HG02884 (cell line): Measurements from ENCODE around the gene RPS15.

Experiments
- ATAC-seq: cut with Tn5 transposase; IDR thresholded peaks from one replicate; pipeline ENCODE4 v1.9.1; 2021; ENCODE audit warnings: mild to moderate bottlenecking, moderate library complexity; ENCODE audit not compliant: unreplicated experiment

RPS15 gene

GRCh38 chr19:1401889-1402217, 36.3 kb upstream of the RPS15 start:
- ATAC-seq, result no peak

DNA sequence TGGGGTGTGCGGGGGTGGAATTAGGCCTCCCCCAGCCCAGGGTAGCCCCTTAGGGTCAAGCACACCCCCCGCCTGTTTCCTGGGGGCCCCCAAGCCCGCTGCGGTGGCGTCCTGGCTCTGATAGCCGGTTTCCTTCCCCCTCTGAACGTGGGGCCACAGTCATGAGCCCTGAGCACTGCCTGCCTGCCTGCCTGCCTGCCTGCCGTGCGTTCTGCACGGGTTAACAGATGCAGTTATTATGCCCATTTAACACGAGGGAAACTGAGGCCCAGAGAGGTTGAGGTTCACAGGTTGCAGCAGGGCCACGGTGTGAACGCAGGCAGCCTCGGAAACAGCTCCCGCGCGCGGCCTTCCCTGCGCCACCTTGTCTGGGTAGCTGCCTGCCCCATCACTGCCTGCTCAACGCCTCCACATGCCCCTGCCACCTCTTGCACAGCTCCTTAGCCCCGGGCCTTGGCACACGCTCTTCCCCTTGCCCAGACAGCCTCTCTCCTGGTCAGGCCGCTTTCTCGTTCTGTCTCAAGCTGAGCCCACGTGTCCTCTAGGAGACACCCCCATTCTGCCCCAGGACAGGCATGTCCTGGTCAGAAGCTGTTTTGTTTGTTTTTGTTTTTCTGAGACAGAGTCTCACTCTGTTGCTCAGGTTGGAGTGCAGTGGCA, 35.7 kb upstream of the RPS15 start:
- ATAC-seq, result no peak

GRCh38 chr19:1406774-1407527, 31.2 kb upstream of the RPS15 start:
- ATAC-seq, result peak; percentile 61

- peak; percentile 22 for ATAC-seq
Measured at GRCh38 chr19:1407528-1408299, 30.5 kb upstream of the RPS15 start, which contains the start of gene DAZAP1. DAZAP1 (plus strand) TSS chr19:1407586; CDS start chr19:1407774, 188 bp downstream.

DNA sequence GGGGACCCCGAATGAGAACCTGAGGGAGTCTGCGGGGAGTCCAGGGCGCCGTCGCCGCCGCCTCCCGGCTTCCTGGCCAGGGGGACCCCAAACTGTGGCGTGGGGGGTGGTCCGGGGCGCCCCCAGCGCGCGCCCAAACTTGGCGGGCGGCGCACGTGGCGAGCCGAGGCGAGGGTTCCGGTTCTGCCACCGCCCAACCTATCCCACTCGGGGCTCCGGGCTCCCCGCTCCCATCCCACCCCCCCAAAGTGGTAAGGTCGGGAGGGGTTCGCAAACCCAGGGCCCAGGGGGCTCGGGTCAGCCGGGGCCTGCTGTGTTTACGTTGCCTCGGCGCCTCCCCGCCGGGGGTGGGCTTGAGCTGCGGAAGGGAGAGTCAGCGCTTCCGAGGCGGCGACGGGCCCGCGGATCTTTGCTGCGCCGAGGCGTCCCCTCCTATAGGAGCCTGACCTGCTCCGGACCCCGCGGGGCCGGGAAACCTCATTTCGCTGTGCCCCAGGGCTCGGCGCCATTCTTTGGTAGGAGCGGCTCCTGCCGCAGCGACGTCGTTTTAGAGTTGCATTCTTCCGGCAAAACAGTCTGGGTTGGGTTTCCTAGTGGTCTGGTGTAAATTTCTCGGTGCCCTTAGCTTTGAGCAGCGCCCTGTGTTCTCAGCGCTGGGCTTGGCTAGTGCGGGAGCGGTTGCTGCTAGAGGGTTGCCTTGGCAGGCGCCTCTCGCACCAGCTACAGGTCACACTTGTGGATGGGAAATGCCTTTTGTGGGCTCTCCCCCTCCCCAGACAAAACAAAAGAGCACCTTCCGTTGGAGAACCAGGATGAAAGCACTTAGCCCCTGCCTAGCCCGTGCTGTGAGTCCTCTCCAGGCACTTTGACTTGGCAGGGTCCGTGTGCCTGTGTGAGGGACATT, 29.6 kb upstream of the RPS15 start:
- no peak for ATAC-seq

DNA sequence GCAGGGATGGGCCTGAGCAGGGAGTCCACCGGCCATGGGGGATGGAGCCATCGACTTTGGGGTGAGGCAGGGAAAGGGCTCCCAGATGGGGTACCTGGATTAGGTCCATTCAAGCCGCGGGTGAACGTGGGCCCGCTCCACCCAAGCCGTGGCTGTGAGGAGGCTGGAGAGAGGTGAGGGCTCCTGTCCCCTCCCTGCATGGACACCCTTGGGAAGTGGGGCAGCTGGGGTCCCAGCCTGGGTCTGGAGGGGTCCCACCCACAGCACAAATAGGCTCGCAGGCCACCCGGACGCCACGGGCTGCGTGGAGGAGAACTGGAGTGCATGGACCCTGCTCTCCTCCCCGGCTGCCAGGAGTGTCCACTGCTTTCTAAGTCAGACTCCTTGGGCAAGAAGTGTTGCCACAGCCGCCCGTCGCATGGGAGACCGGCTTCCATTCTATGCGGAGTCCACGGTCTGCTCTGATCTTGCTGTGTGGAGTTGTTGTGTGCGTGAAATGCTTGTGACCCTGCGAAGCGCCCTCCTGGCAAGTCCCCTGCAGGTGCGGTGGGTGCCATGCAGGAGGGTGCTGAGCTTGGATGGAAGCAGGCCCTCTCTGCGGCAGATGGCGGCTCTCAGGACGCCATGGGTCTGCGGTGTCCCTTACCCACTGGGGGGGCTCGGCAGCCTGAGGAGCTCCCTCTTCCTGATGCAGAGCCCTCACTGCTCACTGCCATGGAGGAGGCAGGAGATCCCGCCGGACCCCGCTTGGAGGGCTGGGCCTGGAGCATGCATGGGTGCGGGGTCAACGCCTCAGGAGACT, 28.8 kb upstream of the RPS15 start:
- no peak for ATAC-seq

DNA sequence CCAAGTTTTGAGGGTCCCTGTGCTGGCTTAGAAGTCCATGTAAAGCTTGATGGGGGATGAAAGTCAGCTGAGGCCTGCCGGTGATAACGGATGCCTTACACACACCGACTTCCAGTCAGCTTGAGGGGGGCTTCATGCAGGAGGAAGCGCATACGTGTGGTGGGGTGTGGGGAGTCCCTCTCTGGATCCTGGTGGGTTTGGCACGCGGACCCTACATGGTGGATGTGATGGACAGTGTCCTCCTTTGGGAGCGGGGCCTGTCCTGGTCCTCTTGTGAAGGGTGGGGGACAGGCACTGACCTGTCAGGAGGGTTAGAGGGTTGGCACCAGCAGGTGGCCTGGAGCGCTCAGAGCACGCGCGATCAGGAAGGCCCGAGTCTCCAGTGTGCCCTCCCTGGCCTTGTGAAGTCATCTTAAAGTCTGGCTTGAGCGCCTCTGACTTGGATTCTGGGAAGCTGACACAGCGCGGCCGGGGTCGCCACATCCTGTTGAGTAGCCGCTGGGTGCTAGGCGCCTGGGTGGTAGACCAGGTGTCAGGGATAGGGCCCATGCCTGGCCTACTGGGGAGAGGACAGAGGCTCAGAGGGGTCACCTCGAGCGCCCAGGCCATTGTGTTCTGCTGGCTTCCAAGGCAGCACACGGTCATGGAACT, 27.9 kb upstream of the RPS15 start:
- no peak for ATAC-seq

DNA sequence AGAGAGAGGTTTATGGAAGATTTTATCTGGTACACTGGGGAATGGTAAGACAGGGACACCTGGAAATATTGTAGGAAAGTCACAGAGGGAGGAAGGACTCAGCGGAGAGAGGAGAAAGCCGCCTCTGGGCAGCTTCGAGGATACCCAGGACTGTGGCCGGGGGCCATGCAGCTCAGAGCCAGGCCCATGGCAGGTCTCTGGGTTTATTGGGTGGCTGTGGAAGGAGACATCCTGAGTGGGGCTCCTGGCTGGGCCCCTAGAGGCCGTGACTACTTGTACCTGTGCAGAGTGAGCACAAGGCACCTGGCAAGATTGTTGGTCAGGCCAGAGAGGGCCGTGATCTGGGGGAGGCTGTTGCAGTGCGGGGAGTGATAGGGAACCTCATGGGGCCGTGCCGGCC, 27.4 kb upstream of the RPS15 start:
- no peak for ATAC-seq

- no peak for ATAC-seq
Measured at GRCh38 chr19:1411255-1412191, 26.7 kb upstream of the RPS15 start.

DNA sequence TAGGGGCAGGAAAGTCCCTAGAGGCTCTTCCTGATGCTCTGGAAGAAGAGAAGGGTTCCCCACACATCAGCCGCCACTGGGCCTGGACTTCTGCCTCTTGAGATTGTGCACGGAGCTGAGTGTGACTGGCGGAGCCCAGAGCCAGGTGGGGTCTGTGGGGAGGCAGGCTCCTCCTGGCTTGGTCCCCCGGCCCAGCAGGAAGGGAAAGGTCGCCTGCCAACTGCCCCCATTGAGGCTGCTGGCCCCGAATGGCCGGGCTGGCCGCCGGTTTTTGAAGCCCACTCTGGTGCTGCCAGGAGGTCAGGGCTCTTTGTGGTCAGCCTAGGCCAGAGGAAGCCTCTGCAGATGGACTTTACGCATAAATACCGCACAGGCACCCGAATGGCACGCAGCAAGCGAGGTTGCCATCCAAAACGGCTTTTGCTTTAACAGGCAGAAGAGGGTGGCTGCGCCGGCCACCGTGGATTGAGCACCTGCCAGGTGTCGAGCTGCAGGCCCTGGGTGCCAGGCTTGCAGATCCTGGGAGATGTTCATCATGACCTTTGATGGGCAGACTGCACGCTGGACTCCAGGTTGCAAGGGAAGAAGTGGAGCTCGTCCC, 25.8 kb upstream of the RPS15 start:
- ATAC-seq, result no peak

DNA sequence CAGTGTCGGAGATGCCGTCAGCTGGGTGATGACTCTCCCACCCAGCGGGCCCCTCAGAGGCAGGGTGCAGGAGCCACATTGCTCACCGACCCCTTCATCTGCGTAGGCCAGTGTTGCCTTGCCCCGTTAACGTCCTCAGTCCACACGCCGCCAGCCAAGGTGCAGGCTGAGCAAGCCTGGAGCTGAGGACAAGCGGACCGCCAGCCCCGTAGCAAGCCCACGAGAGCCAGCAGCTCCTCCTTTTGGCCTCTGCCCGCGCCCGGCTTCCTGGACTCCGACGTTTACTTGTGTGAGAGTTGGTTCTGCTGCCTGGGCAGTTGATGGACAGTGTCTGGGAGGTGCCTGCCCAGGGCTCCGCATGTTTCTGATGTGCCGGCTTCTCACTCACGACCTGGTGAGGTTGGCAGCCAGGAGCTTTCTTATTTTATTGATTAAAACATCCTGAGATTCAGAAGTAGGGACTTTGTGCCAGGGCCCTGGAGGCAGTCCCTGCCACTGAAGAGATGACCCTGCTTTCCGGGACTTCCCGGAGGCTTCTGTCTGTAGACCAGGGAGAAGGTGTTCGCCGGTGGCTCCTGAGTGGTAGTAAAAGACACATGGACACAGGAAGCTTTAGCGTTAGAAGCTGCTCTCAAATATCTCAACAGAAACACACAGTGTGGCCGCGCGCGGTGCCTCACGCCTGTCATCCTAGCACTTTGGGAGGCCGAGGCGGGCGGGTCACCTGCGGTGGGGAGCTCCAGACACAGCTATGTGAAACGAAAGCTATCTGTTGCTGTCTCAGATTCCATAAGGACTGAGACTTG, 25.0 kb upstream of the RPS15 start:
- no peak for ATAC-seq

- no peak for ATAC-seq
Measured at GRCh38 chr19:1416014-1416841, 22.0 kb upstream of the RPS15 start.

DNA sequence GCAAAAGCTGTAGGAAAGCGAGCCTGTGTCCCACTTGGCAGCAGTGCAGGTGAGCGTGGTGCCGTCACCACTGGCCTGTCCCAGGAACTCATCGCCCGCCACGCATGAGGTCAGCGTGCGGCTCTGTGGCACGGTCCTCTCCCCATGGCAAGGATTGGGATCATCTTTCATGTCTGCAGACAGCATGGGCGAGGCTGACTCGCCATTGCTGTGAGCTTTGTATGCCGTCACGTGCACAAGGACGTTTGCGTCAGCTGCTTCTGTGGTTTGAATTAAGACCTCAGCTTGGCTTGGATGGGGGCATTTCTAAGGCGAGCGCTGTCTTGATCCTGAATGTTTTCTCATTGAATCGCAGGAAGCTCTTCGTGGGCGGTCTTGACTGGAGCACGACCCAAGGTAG, 21.1 kb upstream of the RPS15 start:
- ATAC-seq, result no peak

GRCh38 chr19:1417681-1418495, 20.3 kb upstream of the RPS15 start:
- ATAC-seq, result no peak

DNA sequence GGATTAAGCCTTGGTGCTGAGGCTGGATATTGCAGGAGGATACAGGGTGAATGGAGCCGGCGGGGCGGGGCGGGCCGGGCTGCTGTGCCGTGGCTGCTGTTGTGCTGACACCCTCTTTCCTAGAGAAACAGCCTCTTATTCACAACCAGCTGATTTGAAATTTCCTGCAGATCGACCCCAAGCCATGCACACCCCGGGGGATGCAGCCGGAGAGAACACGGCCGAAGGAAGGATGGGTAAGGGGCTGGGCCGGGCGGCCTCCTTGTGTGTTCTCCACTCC, 19.8 kb upstream of the RPS15 start:
- ATAC-seq, result no peak
